OCI-LY7 (cell line): ENCODE measurements around the gene SDHAF2. TPM values are rescaled to one million over a fixed set of nuclear protein-coding genes. Genes with fewer than 3 reads are reported as not detected.
"Not testable (repeated sequence)": the region's sequence is repeated elsewhere in the genome, so short reads cannot be mapped to it uniquely, and the experiment has no call there.

Source experiments
- Bru-seq: library from RNA; stranded (reverse); fragments of 400-500 nt; gene quantifications from one replicate; lab custom pipeline; 2021; lab: Mats Ljungman, UMichigan
- BruChase-seq, 2 experiments: library from RNA; stranded (reverse); fragments of 400-500 nt; gene quantifications; one replicate each; lab custom pipeline; 2021; lab: Mats Ljungman, UMichigan
- BruUV-seq: library from RNA; stranded (reverse); fragments of 400-500 nt; replicated peaks from 2 replicates; lab custom pipeline; 2021; lab: Mats Ljungman, UMichigan
- CTCF ChIA-PET: fragments of 300-600 bp; sonication (Branson Sonifier 250); formaldehyde crosslinking; loops from one replicate; lab custom pipeline; 2022; ENCODE audit warnings: antibody characterized with exemption; ENCODE audit not compliant: unreplicated experiment; lab: Charles Lee
- POLR2A ChIA-PET: fragments of 300-600 bp; sonication (Branson Sonifier 250); formaldehyde crosslinking; loops from one replicate; lab custom pipeline; 2022; ENCODE audit warnings: antibody characterized with exemption; lab: Charles Lee
- DNase-seq: peaks from one replicate; pipeline ENCODE4 v3.0.0-alpha.2; 2015; ENCODE audit warnings: low spot score
- H2AFZ ChIP-seq: fragments of 200-600 bp; sonication (generic), shearing (Covaris generic); 2 replicates; pipeline ENCODE4 v1.6.1; 2014; ENCODE audit warnings: mild to moderate bottlenecking, antibody characterized with exemption, low read length, moderate library complexity
- H3K27ac ChIP-seq: fragments of 200-600 bp; sonication (generic); 2 replicates; pipeline ENCODE4 v1.5.1; 2014; ENCODE audit warnings: mixed run types, low read depth, mild to moderate bottlenecking, moderate library complexity, low read length, inconsistent platforms; ENCODE audit not compliant: poor library complexity, severe bottlenecking
- H3K36me3 ChIP-seq: fragments of 200-600 bp; sonication (generic); 2 replicates; pipeline ENCODE4 v1.6.1; 2014; ENCODE audit warnings: mild to moderate bottlenecking, antibody characterized with exemption, low read length, moderate library complexity, mixed read lengths; ENCODE audit not compliant: insufficient read depth
- H3K4me1 ChIP-seq: fragments of 200-600 bp; sonication (generic); 2 replicates; pipeline ENCODE4 v1.5.1; 2014; ENCODE audit warnings: mild to moderate bottlenecking, low read length; ENCODE audit not compliant: insufficient read depth, poor library complexity, severe bottlenecking
- H3K4me2 ChIP-seq: fragments of 200-600 bp; sonication (generic); 2 replicates; pipeline ENCODE4 v1.6.1; 2014; ENCODE audit warnings: mild to moderate bottlenecking, low read length
- H3K4me3 ChIP-seq: fragments of 200-600 bp; sonication (generic); 2 replicates; pipeline ENCODE4 v1.5.1; 2014; ENCODE audit warnings: mild to moderate bottlenecking, low read depth, low read length; ENCODE audit not compliant: poor library complexity, severe bottlenecking
- H3K79me2 ChIP-seq: fragments of 200-600 bp; sonication (generic); 2 replicates; pipeline ENCODE4 v1.6.1; 2016; ENCODE audit warnings: low read depth, mild to moderate bottlenecking, low read length, moderate library complexity, mixed read lengths; ENCODE audit not compliant: insufficient read depth
- H3K9me2 ChIP-seq: fragments of 200-600 bp; sonication (generic); 2 replicates; pipeline ENCODE4 v1.6.1; 2016; ENCODE audit warnings: mild to moderate bottlenecking, low read length, mixed read lengths; ENCODE audit not compliant: insufficient read depth
- H3K9me3 ChIP-seq: fragments of 200-600 bp; sonication (generic); 2 replicates; pipeline ENCODE4 v1.6.1; 2014; ENCODE audit warnings: mild to moderate bottlenecking, mixed run types, low read length, mixed read lengths
- H4K20me1 ChIP-seq: fragments of 200-600 bp; sonication (generic); 2 replicates; pipeline ENCODE4 v1.6.1; 2014; ENCODE audit warnings: mild to moderate bottlenecking, antibody characterized with exemption, low read length, moderate library complexity, mixed read lengths; ENCODE audit not compliant: insufficient read depth
- CTCF ChIP-seq: fragments of 200-600 bp; sonication (generic); conservative IDR thresholded peaks from 2 replicates; pipeline ENCODE4 v1.5.1; 2014; ENCODE audit warnings: mild to moderate bottlenecking, antibody characterized with exemption, low read length, moderate library complexity, mixed read lengths
- EZH2phosphoT487 ChIP-seq: fragments of 200-600 bp; sonication (generic); IDR thresholded peaks from 2 replicates; pipeline ENCODE4 v1.6.1; 2018; ENCODE audit warnings: low read depth, borderline replicate concordance, mild to moderate bottlenecking, mixed run types, antibody characterized with exemption, low read length, moderate library complexity, mixed read lengths
- intact Hi-C: fragments of 100-400 bp; cut with micrococcal nuclease; formaldehyde crosslinking; loops from one replicate; pipeline ENCODE4 v1.10.0; 2022; ENCODE audit not compliant: unreplicated experiment
- long read RNA-seq: library from polyadenylated mRNA; stranded (forward); transcript quantifications from one replicate; pipeline ENCODE4 v2.0.0, GENCODE V29; 2022
- total RNA-seq, 2 experiments: library from RNA; depleted of rRNA in 1 of 2; stranded (reverse); fragments of >200 nt in 1 of 2; shearing (Covaris generic) in 1 of 2; gene quantifications; 2 replicates each; pipeline ENCODE4 v1.2.3, GENCODE V29; 2014 to 2022

The SDHAF2 gene
- total RNA-seq (2014; rRNA removed; shearing (Covaris generic)) = 40.6 and 41.2 TPM in 2 replicates
- total RNA-seq (2022) = 28.0 and 33.3 TPM in 2 replicates
- percentile 82 among the genes with signal in this experiment for Bru-seq, nascent RNA
- percentile 86 among the genes with signal in this experiment for BruChase-seq, experiment 1, labeled RNA remaining after a 6-hour chase
- percentile 92 among the genes with signal in this experiment for BruChase-seq, experiment 2, labeled RNA remaining after a 2-hour chase
- long read RNA-seq, transcript SDHAF2-207 (5 exons, 1,077 nt) = minor isoform, 6 of 38 reads
- long read RNA-seq, transcript SDHAF2-206 (2 exons, 835 nt) = minor isoform, 6 of 38 reads
- long read RNA-seq, transcript SDHAF2-201 (4 exons, 2,033 nt) = major isoform, 22 of 38 reads
- long read RNA-seq, partial matches to known transcripts = 0 of 38 reads
- long read RNA-seq, other reads (novel, unspliced or antisense) = 3 of 38 reads

- Histone ChIP-seq H3K27ac (peak within 1 kb of the TSS; percentile 89), H3K4me1 (peaks cover 37% of the 10 kb centered on the region), H2AFZ (peak within 1 kb of the TSS; percentile 61), H3K36me3 (peaks cover 64% of the 10 kb centered on the region), H3K4me3 (peak within 1 kb of the TSS; percentile 94), H3K9me2 (no peaks in the 10 kb centered on the region), H3K4me2 (peak within 1 kb of the TSS; percentile 89), H3K79me2 (peaks cover 91% of the 10 kb centered on the region), H3K9me3 (no peaks in the 10 kb centered on the region), H4K20me1 (peaks cover 20% of the 10 kb centered on the region)
- TSS peak; percentile 91 for BruUV-seq
- ChIA-PET CTCF (interaction anchor here (0.6 to 1.0 kb wide), 2 partner anchors 114 to 116 kb away, joined by 3 read pairs; no protein-coding TSS in a partner anchor), POLR2A (interaction anchor here (0.6 to 3.0 kb wide), 8 partner anchors 10 to 269 kb away, joined by 3 to 10 read pairs (median 4); partner anchors contain the start of genes CYB561A3, TMEM138 and VPS37C)
- peak; percentile 98 for DNase-seq
- intact Hi-C loops = loop anchor here (5.0 kb wide), 2 partner anchors 68 to 98 kb away; partner anchors contain the start of genes CYB561A3, DDB1, TKFC and TMEM138
- no peak for TF ChIP-seq EZH2phosphoT487
- TF ChIP-seq CTCF = no peak
These were observed at the start of gene SDHAF2, which contains the start of gene CPSF7 for GRCh38 chr11:61429691-61430582. Gene SDHAF2, plus strand, starts transcription at chr11:61430124. Its CDS starts 23 bp downstream, at chr11:61430147. Gene CPSF7, minus strand, starts transcription at chr11:61429975. Its CDS starts 740 bp downstream, at chr11:61429235.

- no peak for TF ChIP-seq CTCF
- TF ChIP-seq EZH2phosphoT487 = no peak
- Histone ChIP-seq H4K20me1 (no peaks in the 10 kb centered on the region), H3K36me3 (peaks cover 14% of the 10 kb centered on the region), H3K27ac (no peak overlapping the region), H2AFZ (no peak overlapping the region), H3K79me2 (no peaks in the 10 kb centered on the region), H3K9me2 (no peaks in the 10 kb centered on the region), H3K4me3 (no peak overlapping the region), H3K4me2 (no peak overlapping the region), H3K4me1 (no peaks in the 10 kb centered on the region), H3K9me3 (no peaks in the 10 kb centered on the region)
- ChIA-PET CTCF (no interaction called here), POLR2A (interaction anchor here (0.7 to 1.1 kb wide), 2 partner anchors 45 to 119 kb away, joined by 3 to 5 read pairs; no protein-coding TSS in a partner anchor)
- no TSS peak for BruUV-seq
- no peak for DNase-seq
- intact Hi-C loops = no loop called here
These were observed 49.0 kb upstream of the SDHAF2 start for GRCh38 chr11:61380884-61381283.

GRCh38 chr11:61383859-61384258 is 46.1 kb upstream of the SDHAF2 start:
- DNase-seq, H3K4me2 ChIP-seq, H3K79me2 ChIP-seq, intact Hi-C loops, H2AFZ ChIP-seq, H3K27ac ChIP-seq, H4K20me1 ChIP-seq, H3K4me3 ChIP-seq, H3K4me1 ChIP-seq, H3K36me3 ChIP-seq, H3K9me3 ChIP-seq, BruUV-seq, H3K9me2 ChIP-seq: not testable (repeated sequence)
- ChIA-PET CTCF (interaction anchor here (3.0 kb wide), 1 partner anchor 48 kb away, joined by 48 read pairs; no protein-coding TSS in a partner anchor), POLR2A (interaction anchor here (0.8 to 4.4 kb wide), 3 partner anchors 21 to 49 kb away, joined by 3 to 41 read pairs (median 10); partner anchors contain the start of gene TMEM138)
